ENCODE data around the gene LTBP2.

DNA sequence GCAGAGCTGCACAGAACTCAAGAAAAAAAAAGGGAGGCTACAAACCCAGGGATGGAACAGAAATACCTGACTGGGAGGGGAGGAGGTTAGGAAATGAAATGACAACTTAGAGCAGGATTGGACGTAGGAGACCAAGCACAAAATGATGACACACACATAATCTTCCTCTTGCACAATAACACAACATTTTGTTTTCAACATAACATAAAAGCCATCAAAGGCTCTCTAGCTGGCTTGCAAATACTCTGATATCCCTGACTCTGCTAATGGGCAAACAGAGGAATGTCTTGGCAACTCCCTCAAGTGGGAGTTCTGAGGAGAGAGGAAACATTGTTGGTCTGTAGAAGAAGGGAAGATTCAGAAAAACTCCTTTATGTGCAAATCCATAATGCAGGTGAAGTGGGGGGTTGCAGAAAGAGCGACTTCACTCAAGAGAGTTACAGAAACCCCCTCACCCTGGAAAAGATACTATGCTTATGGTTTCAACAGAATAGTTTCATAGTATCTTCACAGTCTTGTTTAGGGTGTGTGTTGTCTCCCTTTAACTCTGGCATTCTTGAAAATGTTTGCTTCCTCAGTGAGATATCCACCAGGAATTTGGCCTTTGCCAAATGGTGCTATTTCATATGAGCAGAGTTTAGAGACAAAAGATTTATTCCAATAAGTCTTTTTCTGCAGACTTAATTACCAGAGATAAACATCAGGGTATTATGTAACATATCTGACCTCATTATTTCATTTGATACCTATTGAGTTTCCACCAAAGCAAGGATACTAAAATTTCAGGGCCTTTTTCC, 43.8 kb upstream of the LTBP2 start:
- TF ChIP-seq ZNF214 (tag by site-specific recombination; IDR thresholded peaks at IDR 0.05; ENCODE audit: borderline replicate concordance) = no peak
- no peak for TF ChIP-seq ZNF530 (tag by site-specific recombination; IDR thresholded peaks at IDR 0.05; ENCODE audit: low read depth)
- TF ChIP-seq, protein P1, sequence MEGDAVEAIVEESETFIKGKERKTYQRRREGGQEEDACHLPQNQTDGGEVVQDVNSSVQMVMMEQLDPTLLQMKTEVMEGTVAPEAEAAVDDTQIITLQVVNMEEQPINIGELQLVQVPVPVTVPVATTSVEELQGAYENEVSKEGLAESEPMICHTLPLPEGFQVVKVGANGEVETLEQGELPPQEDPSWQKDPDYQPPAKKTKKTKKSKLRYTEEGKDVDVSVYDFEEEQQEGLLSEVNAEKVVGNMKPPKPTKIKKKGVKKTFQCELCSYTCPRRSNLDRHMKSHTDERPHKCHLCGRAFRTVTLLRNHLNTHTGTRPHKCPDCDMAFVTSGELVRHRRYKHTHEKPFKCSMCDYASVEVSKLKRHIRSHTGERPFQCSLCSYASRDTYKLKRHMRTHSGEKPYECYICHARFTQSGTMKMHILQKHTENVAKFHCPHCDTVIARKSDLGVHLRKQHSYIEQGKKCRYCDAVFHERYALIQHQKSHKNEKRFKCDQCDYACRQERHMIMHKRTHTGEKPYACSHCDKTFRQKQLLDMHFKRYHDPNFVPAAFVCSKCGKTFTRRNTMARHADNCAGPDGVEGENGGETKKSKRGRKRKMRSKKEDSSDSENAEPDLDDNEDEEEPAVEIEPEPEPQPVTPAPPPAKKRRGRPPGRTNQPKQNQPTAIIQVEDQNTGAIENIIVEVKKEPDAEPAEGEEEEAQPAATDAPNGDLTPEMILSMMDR (tag by site-specific recombination; IDR thresholded peaks at IDR 0.05) = no peak
- no peak for TF ChIP-seq SP7 (tag by site-specific recombination; IDR thresholded peaks at IDR 0.05)
- no peak for TF ChIP-seq ZNF843 (tag by site-specific recombination; IDR thresholded peaks at IDR 0.05)
- no peak for TF ChIP-seq ZNF341 (tag by site-specific recombination; IDR thresholded peaks at IDR 0.05; ENCODE audit: low read depth)
- TF ChIP-seq ZBTB17 (tag by site-specific recombination; IDR thresholded peaks at IDR 0.05) = no peak
- TF ChIP-seq, protein P2, sequence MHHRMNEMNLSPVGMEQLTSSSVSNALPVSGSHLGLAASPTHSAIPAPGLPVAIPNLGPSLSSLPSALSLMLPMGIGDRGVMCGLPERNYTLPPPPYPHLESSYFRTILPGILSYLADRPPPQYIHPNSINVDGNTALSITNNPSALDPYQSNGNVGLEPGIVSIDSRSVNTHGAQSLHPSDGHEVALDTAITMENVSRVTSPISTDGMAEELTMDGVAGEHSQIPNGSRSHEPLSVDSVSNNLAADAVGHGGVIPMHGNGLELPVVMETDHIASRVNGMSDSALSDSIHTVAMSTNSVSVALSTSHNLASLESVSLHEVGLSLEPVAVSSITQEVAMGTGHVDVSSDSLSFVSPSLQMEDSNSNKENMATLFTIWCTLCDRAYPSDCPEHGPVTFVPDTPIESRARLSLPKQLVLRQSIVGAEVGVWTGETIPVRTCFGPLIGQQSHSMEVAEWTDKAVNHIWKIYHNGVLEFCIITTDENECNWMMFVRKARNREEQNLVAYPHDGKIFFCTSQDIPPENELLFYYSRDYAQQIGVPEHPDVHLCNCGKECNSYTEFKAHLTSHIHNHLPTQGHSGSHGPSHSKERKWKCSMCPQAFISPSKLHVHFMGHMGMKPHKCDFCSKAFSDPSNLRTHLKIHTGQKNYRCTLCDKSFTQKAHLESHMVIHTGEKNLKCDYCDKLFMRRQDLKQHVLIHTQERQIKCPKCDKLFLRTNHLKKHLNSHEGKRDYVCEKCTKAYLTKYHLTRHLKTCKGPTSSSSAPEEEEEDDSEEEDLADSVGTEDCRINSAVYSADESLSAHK (tag by site-specific recombination; IDR thresholded peaks at IDR 0.05) = no peak
- no peak for TF ChIP-seq ZXDB (tag by site-specific recombination; IDR thresholded peaks at IDR 0.05)
